IPS-18a (cell line): ENCODE measurements around the gene TUBGCP5.
"Not testable (repeated sequence)": the region's sequence is repeated elsewhere in the genome, so short reads cannot be mapped to it uniquely, and the experiment has no call there.

Experiments used
- H3K27ac ChIP-seq: one replicate; pipeline ENCODE4 v1.5.1; 2013; ENCODE audit warnings: low read length
- H3K27me3 ChIP-seq: one replicate; pipeline ENCODE4 v1.6.1; 2013; ENCODE audit warnings: mild to moderate bottlenecking, low read length; ENCODE audit not compliant: control insufficient read depth, insufficient read depth
- H3K36me3 ChIP-seq: one replicate; pipeline ENCODE4 v1.6.1; 2013; ENCODE audit warnings: low read depth, low read length; ENCODE audit not compliant: control insufficient read depth
- H3K4me1 ChIP-seq: one replicate; pipeline ENCODE4 v1.6.1; 2013; ENCODE audit warnings: low read depth, low read length; ENCODE audit not compliant: control insufficient read depth
- H3K4me3 ChIP-seq: one replicate; pipeline ENCODE4 v1.5.1; 2013; ENCODE audit warnings: low read length
- H3K9ac ChIP-seq: one replicate; pipeline ENCODE4 v1.6.1; 2013; ENCODE audit warnings: mild to moderate bottlenecking, low read length, moderate library complexity
- H3K9me3 ChIP-seq: one replicate; pipeline ENCODE4 v1.6.1; 2013; ENCODE audit warnings: low read depth, low read length; ENCODE audit not compliant: control insufficient read depth

Gene TUBGCP5

GRCh38 chr15:23039143-23039916 is at the start of gene TUBGCP5:
TSS of gene TUBGCP5 (minus strand) at chr15:23039569. CDS start at chr15:23039543, 26 bp downstream.
- Histone ChIP-seq H3K4me3 (peak within 1 kb of the TSS; percentile 78), H3K9ac (peak within 1 kb of the TSS; percentile 77), H3K27me3 (no peaks in the 10 kb centered on the region), H3K9me3 (no peaks in the 10 kb centered on the region), H3K27ac (no peak within 1 kb of the TSS), H3K36me3 (peaks cover 10% of the 10 kb centered on the region), H3K4me1 (peaks cover 5% of the 10 kb centered on the region)

DNA sequence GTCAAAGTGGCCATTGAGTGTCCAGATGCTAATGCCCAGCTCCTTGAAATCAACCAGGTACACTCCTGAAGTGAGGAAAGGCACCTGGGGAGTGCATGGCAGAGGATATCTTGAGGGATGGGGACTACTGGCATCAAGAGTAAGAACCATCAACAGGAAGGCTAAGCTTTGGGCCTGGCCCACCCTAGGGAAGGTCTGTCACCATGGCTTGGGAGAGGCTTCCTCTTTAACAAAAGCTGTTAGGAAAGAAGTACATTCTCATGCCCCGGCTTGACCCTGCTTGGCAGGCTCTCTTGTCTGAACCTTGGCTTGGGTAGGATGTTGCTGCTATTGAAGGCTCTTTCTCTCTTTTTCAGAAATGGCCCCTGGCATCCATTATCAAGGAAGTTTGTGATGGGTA is 43.7 kb upstream of the TUBGCP5 start:
- no peak overlapping the region for H3K4me3 ChIP-seq
- no peaks in the 10 kb centered on the region for H3K9me3 ChIP-seq
- H3K36me3 ChIP-seq, result no peaks in the 10 kb centered on the region
- no peak overlapping the region for H3K27ac ChIP-seq
- H3K9ac ChIP-seq, result no peak overlapping the region
- no peaks in the 10 kb centered on the region for H3K4me1 ChIP-seq
- H3K27me3 ChIP-seq, result no peaks in the 10 kb centered on the region

DNA sequence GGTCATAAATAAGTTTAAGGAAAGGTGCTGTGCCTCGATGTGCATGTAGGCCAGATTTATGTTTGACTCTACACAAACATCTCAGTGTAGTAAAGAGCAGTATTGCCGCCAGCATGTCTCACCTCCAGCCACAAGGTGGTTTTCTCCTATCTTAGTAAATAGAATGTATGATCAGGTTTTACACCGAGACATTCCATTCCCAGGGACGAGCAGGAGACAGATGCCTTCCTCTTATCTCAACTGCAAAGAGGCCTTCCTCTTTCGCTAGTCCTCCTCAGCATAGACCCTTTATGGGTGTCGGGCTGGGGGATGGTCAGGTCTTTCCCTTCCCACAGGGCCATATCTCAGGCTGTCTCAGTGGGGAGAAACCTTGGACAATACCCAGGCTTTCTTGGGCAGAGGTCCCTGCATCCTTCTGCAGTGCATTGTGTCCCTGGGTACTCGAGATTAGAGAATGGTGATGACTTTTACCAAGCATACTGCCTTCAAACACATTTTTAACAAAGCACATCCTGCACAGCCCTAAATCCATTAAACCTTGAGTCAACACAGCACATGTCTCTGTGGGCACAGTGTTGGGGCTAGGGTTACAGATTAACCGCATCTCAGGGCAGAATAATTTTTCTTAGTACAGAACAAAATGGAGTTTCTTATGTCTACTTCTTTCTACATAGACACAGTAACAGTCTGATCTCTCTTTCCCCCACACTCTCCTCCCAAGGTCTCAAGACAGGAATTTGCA is 42.8 kb upstream of the TUBGCP5 start:
- not testable (repeated sequence) for H3K9ac ChIP-seq, H3K36me3 ChIP-seq, H3K9me3 ChIP-seq, H3K4me3 ChIP-seq, H3K27ac ChIP-seq, H3K27me3 ChIP-seq, H3K4me1 ChIP-seq

DNA sequence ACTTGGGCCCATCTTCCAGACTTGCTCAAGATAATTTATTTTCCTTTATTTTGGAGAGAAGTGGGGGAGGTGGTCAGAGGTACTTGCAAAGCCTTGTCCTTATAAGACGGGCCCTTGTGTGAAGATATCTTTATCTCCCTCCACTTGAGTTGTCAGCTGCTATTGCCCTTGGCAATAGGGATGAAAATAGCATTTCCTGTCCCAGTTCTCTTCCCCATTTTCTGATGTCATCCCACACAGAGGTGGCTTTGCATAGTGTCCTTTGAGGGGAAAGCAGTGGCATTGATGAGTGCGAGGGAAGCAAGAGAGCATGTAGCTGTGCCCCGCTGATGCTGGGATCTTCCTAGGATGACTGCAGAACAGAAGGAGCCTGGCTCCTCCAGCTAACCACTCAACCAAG is 41.9 kb upstream of the TUBGCP5 start:
- H3K27me3 ChIP-seq, result no peaks in the 10 kb centered on the region
- H3K9ac ChIP-seq, result no peak overlapping the region
- H3K4me1 ChIP-seq, result no peaks in the 10 kb centered on the region
- no peak overlapping the region for H3K4me3 ChIP-seq
- no peak overlapping the region for H3K27ac ChIP-seq
- no peaks in the 10 kb centered on the region for H3K9me3 ChIP-seq
- no peaks in the 10 kb centered on the region for H3K36me3 ChIP-seq

- H3K36me3 ChIP-seq, result no peaks in the 10 kb centered on the region
- no peaks in the 10 kb centered on the region for H3K9me3 ChIP-seq
- H3K27me3 ChIP-seq, result no peaks in the 10 kb centered on the region
- no peak overlapping the region for H3K4me3 ChIP-seq
- H3K9ac ChIP-seq, result no peak overlapping the region
- H3K4me1 ChIP-seq, result no peaks in the 10 kb centered on the region
- H3K27ac ChIP-seq, result no peak overlapping the region
Observed at GRCh38 chr15:23079766-23080165, 40.4 kb upstream of the TUBGCP5 start.

GRCh38 chr15:23075927-23076326 is 36.6 kb upstream of the TUBGCP5 start:
- Histone ChIP-seq H3K9me3 (no peaks in the 10 kb centered on the region), H3K27me3 (no peaks in the 10 kb centered on the region)

DNA sequence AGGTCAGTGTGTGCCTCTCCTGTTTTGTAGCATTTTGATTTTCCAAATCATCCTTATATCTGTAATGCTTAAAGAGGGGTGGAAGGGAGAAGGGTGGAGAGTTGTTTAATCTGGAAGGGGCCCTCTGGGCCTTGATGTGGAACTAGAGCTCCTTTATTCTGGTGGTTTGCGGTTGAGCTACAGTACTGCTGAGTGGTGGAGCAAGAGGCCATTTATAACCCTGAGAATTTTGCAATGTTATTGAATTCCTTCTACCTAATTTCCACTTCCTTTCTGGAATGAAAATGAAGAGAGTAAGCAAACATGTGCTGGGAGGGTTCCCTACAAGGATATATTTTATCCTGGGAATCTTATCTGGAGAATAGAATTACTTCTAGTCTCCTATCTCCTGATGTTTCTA is 35.3 kb upstream of the TUBGCP5 start:
- no peaks in the 10 kb centered on the region for H3K4me1 ChIP-seq
- no peak overlapping the region for H3K4me3 ChIP-seq
- no peak overlapping the region for H3K27ac ChIP-seq
- H3K27me3 ChIP-seq, result no peaks in the 10 kb centered on the region
- no peaks in the 10 kb centered on the region for H3K9me3 ChIP-seq
- H3K36me3 ChIP-seq, result no peaks in the 10 kb centered on the region
- H3K9ac ChIP-seq, result no peak overlapping the region

More at GRCh38 chr15:23075927-23076326, 36.6 kb upstream of the TUBGCP5 start:
- Histone ChIP-seq H3K4me1 (no peaks in the 10 kb centered on the region), H3K4me3 (no peak overlapping the region), H3K27ac (no peak overlapping the region), H3K9ac (no peak overlapping the region), H3K36me3 (no peaks in the 10 kb centered on the region)

- H3K27me3 ChIP-seq, result no peaks in the 10 kb centered on the region
- H3K9ac ChIP-seq, result no peak overlapping the region
- no peaks in the 10 kb centered on the region for H3K4me1 ChIP-seq
- H3K9me3 ChIP-seq, result no peaks in the 10 kb centered on the region
- H3K27ac ChIP-seq, result no peak overlapping the region
- H3K36me3 ChIP-seq, result no peaks in the 10 kb centered on the region
- H3K4me3 ChIP-seq, result no peak overlapping the region
Observed at GRCh38 chr15:23073890-23074646, 34.7 kb upstream of the TUBGCP5 start.

- H3K27me3 ChIP-seq, result no peaks in the 10 kb centered on the region
- H3K36me3 ChIP-seq, result no peaks in the 10 kb centered on the region
- no peak overlapping the region for H3K27ac ChIP-seq
- no peak overlapping the region for H3K9ac ChIP-seq
- H3K4me1 ChIP-seq, result no peaks in the 10 kb centered on the region
- no peak overlapping the region for H3K4me3 ChIP-seq
- H3K9me3 ChIP-seq, result no peaks in the 10 kb centered on the region
Observed at GRCh38 chr15:23072633-23073032, 33.3 kb upstream of the TUBGCP5 start.

DNA sequence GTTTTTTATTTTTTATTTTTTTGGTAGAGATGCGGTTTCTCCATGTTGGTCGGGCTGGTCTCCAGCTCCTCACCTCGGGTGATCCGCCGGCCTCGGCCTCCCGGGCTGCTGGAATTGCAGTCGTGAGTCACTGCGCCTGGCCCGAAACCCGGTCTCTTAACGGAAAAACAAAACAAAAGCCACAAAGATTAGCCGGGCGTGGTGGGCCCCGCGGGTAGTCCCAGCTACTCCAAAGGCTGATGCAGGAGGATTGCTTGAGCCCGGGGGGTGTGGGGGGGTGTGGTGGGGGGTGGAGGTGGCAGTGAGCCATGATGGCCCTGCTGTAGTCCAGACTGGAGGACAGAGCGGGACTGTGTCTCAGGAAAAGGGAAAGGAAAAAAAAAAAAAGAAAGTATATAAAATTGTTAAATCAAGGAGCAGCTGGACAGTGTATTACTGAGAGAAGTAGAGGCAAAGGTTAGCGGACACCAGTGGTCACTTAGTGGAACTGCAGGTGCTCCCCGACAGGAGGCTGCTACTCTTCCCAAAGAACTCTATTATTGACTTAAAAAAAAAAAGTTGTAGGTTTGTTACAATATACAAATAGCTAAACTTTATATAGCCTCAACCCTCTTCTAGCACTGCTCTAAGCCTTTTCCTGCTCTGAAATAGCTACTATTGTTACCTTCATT is 30.3 kb upstream of the TUBGCP5 start:
- Histone ChIP-seq H3K36me3 (no peaks in the 10 kb centered on the region), H3K27ac (no peak overlapping the region), H3K27me3 (no peaks in the 10 kb centered on the region), H3K4me3 (no peak overlapping the region), H3K9me3 (no peaks in the 10 kb centered on the region), H3K9ac (no peak overlapping the region), H3K4me1 (no peaks in the 10 kb centered on the region)

GRCh38 chr15:23067416-23067815 is 28.0 kb upstream of the TUBGCP5 start:
- H3K9me3 ChIP-seq, result no peaks in the 10 kb centered on the region
- H3K4me3 ChIP-seq, result no peak overlapping the region
- no peak overlapping the region for H3K27ac ChIP-seq
- H3K36me3 ChIP-seq, result no peaks in the 10 kb centered on the region
- H3K27me3 ChIP-seq, result no peaks in the 10 kb centered on the region
- H3K9ac ChIP-seq, result no peak overlapping the region
- no peaks in the 10 kb centered on the region for H3K4me1 ChIP-seq
